ENCODE measurements around the gene ST6GALNAC5. TPM values are rescaled to one million over a fixed set of nuclear protein-coding genes. Genes with fewer than 3 reads are reported as not detected.
A peak's percentile ranks its signal among the peaks of the same experiment; 100 is the strongest.

ST6GALNAC5 gene
- total and polyA plus RNA-seq, 2 experiments from 2014 or later: 4.1 to 19.2 TPM

DNA sequence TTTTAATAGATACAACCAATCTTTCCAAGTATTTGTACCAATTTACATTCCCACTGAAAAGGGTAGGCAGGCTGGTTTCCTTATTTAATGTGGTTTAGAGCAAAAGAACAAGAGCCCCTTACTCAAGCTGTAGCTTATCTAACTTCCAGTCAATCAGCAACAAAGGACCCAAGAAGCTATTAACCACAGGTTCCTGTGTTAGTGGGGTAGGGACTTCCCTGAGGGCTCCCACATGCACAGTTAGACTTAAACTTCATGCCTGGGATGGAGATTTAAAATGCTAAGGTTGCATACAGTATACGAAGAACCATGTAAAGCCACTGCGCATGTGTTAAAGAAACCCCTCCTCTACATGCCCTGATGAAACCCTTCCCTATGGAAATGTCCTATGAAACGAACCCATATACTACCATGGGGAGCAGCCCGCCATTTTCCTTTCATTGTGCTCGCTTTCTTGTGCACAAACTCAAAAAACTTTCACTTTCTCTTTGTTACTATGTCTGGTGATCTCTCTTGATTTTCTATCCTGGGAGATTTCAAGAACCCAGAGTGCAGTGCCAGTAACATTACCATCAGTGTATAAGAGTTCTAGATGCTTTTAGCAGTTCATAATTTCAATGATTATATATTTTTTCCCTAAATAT is 23.3 kb upstream of the ST6GALNAC5 start:
- Mint-ChIP-seq H3K4me1 (peaks cover 14% of the 10 kb centered on the region), H3K4me3 (no peak overlapping the region), H3K36me3 (ENCODE audit: low read depth) (no peaks in the 10 kb centered on the region), H3K27ac (no peak overlapping the region), H3K27me3 (ENCODE audit: insufficient read depth, low read depth, poor library complexity) (no peaks in the 10 kb centered on the region), H3K9me3 (no peaks in the 10 kb centered on the region; the same call in 2 of the 3 replicates)
- no peak overlapping the region for H3K27ac ChIP-seq (ENCODE audit: low read depth)
- no peak overlapping the region for H3K4me3 ChIP-seq
- H3F3A ChIP-seq (replicated peaks; ENCODE audit: low read depth): no peaks in the 10 kb centered on the region
- DNase-seq (ENCODE audit: low spot score) (no peak), ATAC-seq (no peak)
- no peaks in the 10 kb centered on the region for H4K20me1 ChIP-seq (replicated peaks; ENCODE audit: insufficient read depth)
- H3K27me3 ChIP-seq (ENCODE audit: insufficient read depth): no peaks in the 10 kb centered on the region
- no peaks in the 10 kb centered on the region for H3K79me2 ChIP-seq (replicated peaks; ENCODE audit: insufficient read depth)
- H3K36me3 ChIP-seq (ENCODE audit: insufficient read depth): no peaks in the 10 kb centered on the region
- H3K9me2 ChIP-seq (ENCODE audit: insufficient read depth): no peaks in the 10 kb centered on the region
- 0 out of 2 replicates have a peak overlapping the region, but pooled peaks have one; percentile 38 for H2AFZ ChIP-seq
- TF ChIP-seq EZH2phosphoT487 (IDR thresholded peaks at IDR 0.05; ENCODE audit: unreplicated experiment) (no peak), ZNF331 (CRISPR knock-in tag; IDR thresholded peaks at IDR 0.05; ENCODE audit: low read depth) (no peak), POLR2AphosphoS5 (IDR thresholded peaks at IDR 0.05; ENCODE audit: low read depth) (no peak), JUNB (IDR thresholded peaks at IDR 0.05; ENCODE audit: unreplicated experiment) (no peak), ZNF114 (CRISPR knock-in tag; IDR thresholded peaks at IDR 0.05) (no peak), EZH2 (IDR thresholded peaks at IDR 0.05; ENCODE audit: low read depth, unreplicated experiment) (no peak), NANOG (IDR thresholded peaks at IDR 0.05; ENCODE audit: borderline replicate concordance) (no peak), CREB1 (CRISPR knock-in tag; IDR thresholded peaks at IDR 0.05; ENCODE audit: low read depth) (no peak), STAT1 (IDR thresholded peaks at IDR 0.05; ENCODE audit: unreplicated experiment) (no peak)
- TF ChIP-seq, protein P1, sequence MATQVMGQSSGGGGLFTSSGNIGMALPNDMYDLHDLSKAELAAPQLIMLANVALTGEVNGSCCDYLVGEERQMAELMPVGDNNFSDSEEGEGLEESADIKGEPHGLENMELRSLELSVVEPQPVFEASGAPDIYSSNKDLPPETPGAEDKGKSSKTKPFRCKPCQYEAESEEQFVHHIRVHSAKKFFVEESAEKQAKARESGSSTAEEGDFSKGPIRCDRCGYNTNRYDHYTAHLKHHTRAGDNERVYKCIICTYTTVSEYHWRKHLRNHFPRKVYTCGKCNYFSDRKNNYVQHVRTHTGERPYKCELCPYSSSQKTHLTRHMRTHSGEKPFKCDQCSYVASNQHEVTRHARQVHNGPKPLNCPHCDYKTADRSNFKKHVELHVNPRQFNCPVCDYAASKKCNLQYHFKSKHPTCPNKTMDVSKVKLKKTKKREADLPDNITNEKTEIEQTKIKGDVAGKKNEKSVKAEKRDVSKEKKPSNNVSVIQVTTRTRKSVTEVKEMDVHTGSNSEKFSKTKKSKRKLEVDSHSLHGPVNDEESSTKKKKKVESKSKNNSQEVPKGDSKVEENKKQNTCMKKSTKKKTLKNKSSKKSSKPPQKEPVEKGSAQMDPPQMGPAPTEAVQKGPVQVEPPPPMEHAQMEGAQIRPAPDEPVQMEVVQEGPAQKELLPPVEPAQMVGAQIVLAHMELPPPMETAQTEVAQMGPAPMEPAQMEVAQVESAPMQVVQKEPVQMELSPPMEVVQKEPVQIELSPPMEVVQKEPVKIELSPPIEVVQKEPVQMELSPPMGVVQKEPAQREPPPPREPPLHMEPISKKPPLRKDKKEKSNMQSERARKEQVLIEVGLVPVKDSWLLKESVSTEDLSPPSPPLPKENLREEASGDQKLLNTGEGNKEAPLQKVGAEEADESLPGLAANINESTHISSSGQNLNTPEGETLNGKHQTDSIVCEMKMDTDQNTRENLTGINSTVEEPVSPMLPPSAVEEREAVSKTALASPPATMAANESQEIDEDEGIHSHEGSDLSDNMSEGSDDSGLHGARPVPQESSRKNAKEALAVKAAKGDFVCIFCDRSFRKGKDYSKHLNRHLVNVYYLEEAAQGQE (IDR thresholded peaks at IDR 0.05; ENCODE audit: unreplicated experiment): no peak
- TF ChIP-seq, protein P2, sequence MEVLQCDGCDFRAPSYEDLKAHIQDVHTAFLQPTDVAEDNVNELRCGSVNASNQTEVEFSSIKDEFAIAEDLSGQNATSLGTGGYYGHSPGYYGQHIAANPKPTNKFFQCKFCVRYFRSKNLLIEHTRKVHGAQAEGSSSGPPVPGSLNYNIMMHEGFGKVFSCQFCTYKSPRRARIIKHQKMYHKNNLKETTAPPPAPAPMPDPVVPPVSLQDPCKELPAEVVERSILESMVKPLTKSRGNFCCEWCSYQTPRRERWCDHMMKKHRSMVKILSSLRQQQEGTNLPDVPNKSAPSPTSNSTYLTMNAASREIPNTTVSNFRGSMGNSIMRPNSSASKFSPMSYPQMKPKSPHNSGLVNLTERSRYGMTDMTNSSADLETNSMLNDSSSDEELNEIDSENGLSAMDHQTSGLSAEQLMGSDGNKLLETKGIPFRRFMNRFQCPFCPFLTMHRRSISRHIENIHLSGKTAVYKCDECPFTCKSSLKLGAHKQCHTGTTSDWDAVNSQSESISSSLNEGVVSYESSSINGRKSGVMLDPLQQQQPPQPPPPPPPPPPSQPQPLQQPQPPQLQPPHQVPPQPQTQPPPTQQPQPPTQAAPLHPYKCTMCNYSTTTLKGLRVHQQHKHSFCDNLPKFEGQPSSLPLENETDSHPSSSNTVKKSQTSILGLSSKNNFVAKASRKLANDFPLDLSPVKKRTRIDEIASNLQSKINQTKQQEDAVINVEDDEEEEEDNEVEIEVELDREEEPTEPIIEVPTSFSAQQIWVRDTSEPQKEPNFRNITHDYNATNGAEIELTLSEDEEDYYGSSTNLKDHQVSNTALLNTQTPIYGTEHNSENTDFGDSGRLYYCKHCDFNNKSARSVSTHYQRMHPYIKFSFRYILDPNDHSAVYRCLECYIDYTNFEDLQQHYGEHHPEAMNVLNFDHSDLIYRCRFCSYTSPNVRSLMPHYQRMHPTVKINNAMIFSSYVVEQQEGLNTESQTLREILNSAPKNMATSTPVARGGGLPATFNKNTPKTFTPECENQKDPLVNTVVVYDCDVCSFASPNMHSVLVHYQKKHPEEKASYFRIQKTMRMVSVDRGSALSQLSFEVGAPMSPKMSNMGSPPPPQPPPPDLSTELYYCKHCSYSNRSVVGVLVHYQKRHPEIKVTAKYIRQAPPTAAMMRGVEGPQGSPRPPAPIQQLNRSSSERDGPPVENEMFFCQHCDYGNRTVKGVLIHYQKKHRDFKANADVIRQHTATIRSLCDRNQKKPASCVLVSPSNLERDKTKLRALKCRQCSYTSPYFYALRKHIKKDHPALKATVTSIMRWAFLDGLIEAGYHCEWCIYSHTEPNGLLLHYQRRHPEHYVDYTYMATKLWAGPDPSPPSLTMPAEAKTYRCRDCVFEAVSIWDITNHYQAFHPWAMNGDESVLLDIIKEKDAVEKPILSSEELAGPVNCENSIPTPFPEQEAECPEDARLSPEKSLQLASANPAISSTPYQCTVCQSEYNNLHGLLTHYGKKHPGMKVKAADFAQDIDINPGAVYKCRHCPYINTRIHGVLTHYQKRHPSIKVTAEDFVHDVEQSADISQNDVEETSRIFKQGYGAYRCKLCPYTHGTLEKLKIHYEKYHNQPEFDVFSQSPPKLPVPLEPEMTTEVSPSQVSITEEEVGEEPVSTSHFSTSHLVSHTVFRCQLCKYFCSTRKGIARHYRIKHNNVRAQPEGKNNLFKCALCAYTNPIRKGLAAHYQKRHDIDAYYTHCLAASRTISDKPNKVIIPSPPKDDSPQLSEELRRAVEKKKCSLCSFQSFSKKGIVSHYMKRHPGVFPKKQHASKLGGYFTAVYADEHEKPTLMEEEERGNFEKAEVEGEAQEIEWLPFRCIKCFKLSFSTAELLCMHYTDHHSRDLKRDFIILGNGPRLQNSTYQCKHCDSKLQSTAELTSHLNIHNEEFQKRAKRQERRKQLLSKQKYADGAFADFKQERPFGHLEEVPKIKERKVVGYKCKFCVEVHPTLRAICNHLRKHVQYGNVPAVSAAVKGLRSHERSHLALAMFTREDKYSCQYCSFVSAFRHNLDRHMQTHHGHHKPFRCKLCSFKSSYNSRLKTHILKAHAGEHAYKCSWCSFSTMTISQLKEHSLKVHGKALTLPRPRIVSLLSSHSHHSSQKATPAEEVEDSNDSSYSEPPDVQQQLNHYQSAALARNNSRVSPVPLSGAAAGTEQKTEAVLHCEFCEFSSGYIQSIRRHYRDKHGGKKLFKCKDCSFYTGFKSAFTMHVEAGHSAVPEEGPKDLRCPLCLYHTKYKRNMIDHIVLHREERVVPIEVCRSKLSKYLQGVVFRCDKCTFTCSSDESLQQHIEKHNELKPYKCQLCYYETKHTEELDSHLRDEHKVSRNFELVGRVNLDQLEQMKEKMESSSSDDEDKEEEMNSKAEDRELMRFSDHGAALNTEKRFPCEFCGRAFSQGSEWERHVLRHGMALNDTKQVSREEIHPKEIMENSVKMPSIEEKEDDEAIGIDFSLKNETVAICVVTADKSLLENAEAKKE (CRISPR knock-in tag; IDR thresholded peaks at IDR 0.05): no peak
- TF ChIP-seq, protein P3, sequence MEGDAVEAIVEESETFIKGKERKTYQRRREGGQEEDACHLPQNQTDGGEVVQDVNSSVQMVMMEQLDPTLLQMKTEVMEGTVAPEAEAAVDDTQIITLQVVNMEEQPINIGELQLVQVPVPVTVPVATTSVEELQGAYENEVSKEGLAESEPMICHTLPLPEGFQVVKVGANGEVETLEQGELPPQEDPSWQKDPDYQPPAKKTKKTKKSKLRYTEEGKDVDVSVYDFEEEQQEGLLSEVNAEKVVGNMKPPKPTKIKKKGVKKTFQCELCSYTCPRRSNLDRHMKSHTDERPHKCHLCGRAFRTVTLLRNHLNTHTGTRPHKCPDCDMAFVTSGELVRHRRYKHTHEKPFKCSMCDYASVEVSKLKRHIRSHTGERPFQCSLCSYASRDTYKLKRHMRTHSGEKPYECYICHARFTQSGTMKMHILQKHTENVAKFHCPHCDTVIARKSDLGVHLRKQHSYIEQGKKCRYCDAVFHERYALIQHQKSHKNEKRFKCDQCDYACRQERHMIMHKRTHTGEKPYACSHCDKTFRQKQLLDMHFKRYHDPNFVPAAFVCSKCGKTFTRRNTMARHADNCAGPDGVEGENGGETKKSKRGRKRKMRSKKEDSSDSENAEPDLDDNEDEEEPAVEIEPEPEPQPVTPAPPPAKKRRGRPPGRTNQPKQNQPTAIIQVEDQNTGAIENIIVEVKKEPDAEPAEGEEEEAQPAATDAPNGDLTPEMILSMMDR (conservative IDR thresholded peaks at IDR 0.05; ENCODE audit: low read depth in 2 of 2): no peak
- TF ChIP-seq, protein P4, sequence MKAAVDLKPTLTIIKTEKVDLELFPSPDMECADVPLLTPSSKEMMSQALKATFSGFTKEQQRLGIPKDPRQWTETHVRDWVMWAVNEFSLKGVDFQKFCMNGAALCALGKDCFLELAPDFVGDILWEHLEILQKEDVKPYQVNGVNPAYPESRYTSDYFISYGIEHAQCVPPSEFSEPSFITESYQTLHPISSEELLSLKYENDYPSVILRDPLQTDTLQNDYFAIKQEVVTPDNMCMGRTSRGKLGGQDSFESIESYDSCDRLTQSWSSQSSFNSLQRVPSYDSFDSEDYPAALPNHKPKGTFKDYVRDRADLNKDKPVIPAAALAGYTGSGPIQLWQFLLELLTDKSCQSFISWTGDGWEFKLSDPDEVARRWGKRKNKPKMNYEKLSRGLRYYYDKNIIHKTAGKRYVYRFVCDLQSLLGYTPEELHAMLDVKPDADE (IDR thresholded peaks at IDR 0.05): no peak
- H3K4me1 ChIP-seq (ENCODE audit: insufficient read depth): peaks cover 10% of the 10 kb centered on the region
- H3K4me2 ChIP-seq: no peak overlapping the region
